B cell (primary cell): ENCODE results near the gene LIMS3. TPM values are rescaled to one million over a fixed set of nuclear protein-coding genes. Genes with fewer than 3 reads are reported as not detected.
"Not testable (repeated sequence)": the region's sequence is repeated elsewhere in the genome, so short reads cannot be mapped to it uniquely, and the experiment has no call there.

Experiments used
- ATAC-seq: fragments of 200-7000 bp; cut with Tn5 transposase; one replicate; pipeline ENCODE4 v1.10.0; 2021; ENCODE audit warnings: low read depth, mild to moderate bottlenecking, moderate number of reproducible peaks, moderate library complexity
- CTCF ChIA-PET: fragments of 350-600 bp; sonication (Branson Sonifier 250); formaldehyde crosslinking; loops from one replicate; lab custom pipeline; 2021; ENCODE audit warnings: antibody characterized with exemption, inconsistent platforms; lab: Charles Lee
- POLR2A ChIA-PET: fragments of 350-600 bp; sonication (Branson Sonifier 250); formaldehyde crosslinking; loops from one replicate; lab custom pipeline; 2021; ENCODE audit warnings: antibody characterized with exemption; lab: Charles Lee
- DNase-seq: peaks from one replicate; pipeline ENCODE4 v3.0.0; 2013
- H2AFZ ChIP-seq: 2 replicates; pipeline ENCODE4 v1.6.1; 2012; ENCODE audit warnings: mild to moderate bottlenecking, low read depth, low read length; ENCODE audit not compliant: insufficient read depth, poor library complexity, severe bottlenecking
- H3K27ac ChIP-seq, 2 donors: 1 replicate in 1 of 2; 2 replicates in 1 of 2; pipeline ENCODE4 v1.5.1; 2012 to 2013; ENCODE audit warnings: low read length in 2 of 2, mild to moderate bottlenecking in 2 of 2, moderate library complexity in 1 of 2
- H3K27me3 ChIP-seq, 4 experiments: fragments of 200-600 bp in 1 of 4; sonication (generic) in 1 of 4; replicated peaks in 1 of 4; 1 replicate in 2 of 4; 2 replicates in 2 of 4; pipeline versions ENCODE4 v1.6.1 to v1.7.0; 2013 to 2016; ENCODE audit warnings: low read length in 3 of 4, mild to moderate bottlenecking in 2 of 4, mixed read lengths in 1 of 4, moderate library complexity in 1 of 4; ENCODE audit not compliant: insufficient read depth in 4 of 4, control insufficient read depth in 3 of 4; ENCODE audit errors: control extremely low read depth in 1 of 4
- H3K36me3 ChIP-seq, 2 experiments: replicated peaks in 1 of 2; 1 replicate in 1 of 2; 2 replicates in 1 of 2; pipeline versions ENCODE4 v1.6.1 to v1.7.1; 2013; ENCODE audit warnings: low read length in 1 of 2; ENCODE audit not compliant: insufficient read depth in 2 of 2, control insufficient read depth in 1 of 2; ENCODE audit errors: control extremely low read depth in 1 of 2, extremely low read depth in 1 of 2
- H3K4me1 ChIP-seq, 2 donors: fragments of 200-600 bp in 1 of 2; sonication (generic) in 1 of 2; 1 replicate in 1 of 2; 2 replicates in 1 of 2; pipeline versions ENCODE4 v1.5.1 to v1.6.1; 2013 to 2017; ENCODE audit warnings: low read length in 2 of 2; ENCODE audit not compliant: control insufficient read depth in 2 of 2, insufficient read depth in 2 of 2
- H3K4me2 ChIP-seq: replicated peaks from 2 replicates; pipeline ENCODE3; 2012; ENCODE audit warnings: mild to moderate bottlenecking, low read depth, low read length; ENCODE audit not compliant: poor library complexity, severe bottlenecking
- H3K4me3 ChIP-seq, 5 experiments: fragments of 200-600 bp in 1 of 5; sonication (generic) in 1 of 5; 1 replicate in 3 of 5; 2 replicates in 2 of 5; pipeline versions ENCODE4 v1.5.1 to v1.7.0; 2011 to 2016; ENCODE audit warnings: low read length in 4 of 5, mild to moderate bottlenecking in 4 of 5, low read depth in 2 of 5, control low read depth in 1 of 5, moderate library complexity in 1 of 5; ENCODE audit not compliant: insufficient read depth in 1 of 5; ENCODE audit errors: control extremely low read depth in 1 of 5, extremely low read depth in 1 of 5
- H3K79me2 ChIP-seq: fragments of 200-600 bp; sonication (generic); one replicate; pipeline ENCODE4 v1.6.0; 2016; ENCODE audit warnings: low read length; ENCODE audit not compliant: control insufficient read depth, insufficient read depth
- H3K9ac ChIP-seq: fragments of 200-600 bp; sonication (generic); 2 replicates; pipeline ENCODE4 v1.6.1; 2017; ENCODE audit warnings: mild to moderate bottlenecking, low read length, moderate library complexity
- H3K9me3 ChIP-seq, 3 donors: one replicate each; pipeline versions ENCODE4 v1.6.1 to v1.7.1; 2013; ENCODE audit warnings: low read length in 2 of 3; ENCODE audit not compliant: control insufficient read depth in 2 of 3, insufficient read depth in 1 of 3; ENCODE audit errors: control extremely low read depth in 1 of 3
- H4K20me1 ChIP-seq: 2 replicates; pipeline ENCODE4 v1.6.0; 2012; ENCODE audit warnings: mild to moderate bottlenecking, low read length; ENCODE audit not compliant: insufficient read depth, control insufficient read depth, poor library complexity, severe bottlenecking
- H3K27ac Mint-ChIP-seq: one replicate; pipeline ENCODE4 v1.8.0; 2021; ENCODE audit warnings: mixed read lengths
- H3K27me3 Mint-ChIP-seq: one replicate; pipeline ENCODE4 v1.8.0; 2021; ENCODE audit warnings: mixed read lengths
- H3K4me1 Mint-ChIP-seq: one replicate; pipeline ENCODE4 v1.8.0; 2021; ENCODE audit warnings: mixed read lengths
- H3K4me3 Mint-ChIP-seq: one replicate; pipeline ENCODE4 v1.8.0; 2021; ENCODE audit warnings: mixed read lengths
- H3K9me3 Mint-ChIP-seq: one replicate; pipeline ENCODE4 v1.8.0; 2022; ENCODE audit warnings: mixed read lengths; ENCODE audit not compliant: insufficient read depth
- whole genome bisulfite sequencing: methylation state at CpG from one replicate; pipeline ENCODE4 v1.1.5; 2013; ENCODE audit warnings: missing lambda C conversion rate; ENCODE audit not compliant: insufficient coverage; 5-methylcytosine and 5-hydroxymethylcytosine counted together
- intact Hi-C: fragments of 100-400 bp; cut with micrococcal nuclease; formaldehyde crosslinking; loops from one replicate; pipeline ENCODE4 v1.10.0; 2022
- polyA plus RNA-seq: library from polyadenylated mRNA; depleted of rRNA; stranded (reverse); fragments of >200 nt; gene quantifications from 2 replicates; pipeline ENCODE4 v1.2.3, GENCODE V29; 2012
- total RNA-seq, 2 donors: library from RNA; stranded (reverse); fragments of 120-200 nt in 1 of 2; gene quantifications; 1 replicate in 1 of 2; 2 replicates in 1 of 2; pipeline versions ENCODE4 v1.2.3 to v1.2.4, GENCODE V29; 2013 to 2022

LIMS3 gene
- total and polyA plus RNA-seq, 2 donors (not counting 1 experiment from before 2014, with no cell fraction given), result 0.27 to 0.81 TPM

- H3K27me3 ChIP-seq, H3K4me3 ChIP-seq, H3K27ac ChIP-seq, DNase-seq, POLR2A ChIA-PET, H3K4me3 Mint-ChIP-seq, CTCF ChIA-PET, intact Hi-C loops, H3K4me1 Mint-ChIP-seq, H3K36me3 ChIP-seq, H3K27ac Mint-ChIP-seq, H3K79me2 ChIP-seq, H3K9me3 Mint-ChIP-seq, H3K9ac ChIP-seq, H3K9me3 ChIP-seq, H3K4me1 ChIP-seq, H3K27me3 Mint-ChIP-seq, H2AFZ ChIP-seq, H3K4me2 ChIP-seq, H4K20me1 ChIP-seq: not testable (repeated sequence)
- WGBS, result no CpG with 5 or more reads among the region's 14 CpGs
- ATAC-seq, result peak; percentile 72
Observed at GRCh38 chr2:109969864-109970263, 71.4 kb downstream of the LIMS3 start.

GRCh38 chr2:109971710-109972109, 73.2 kb downstream of the LIMS3 start:
- intact Hi-C loops, H4K20me1 ChIP-seq, H3K27me3 Mint-ChIP-seq, H3K4me3 ChIP-seq, H3K9me3 ChIP-seq, H3K4me1 ChIP-seq, H3K79me2 ChIP-seq, H3K4me1 Mint-ChIP-seq, H3K27me3 ChIP-seq, H3K27ac ChIP-seq, DNase-seq, H3K9me3 Mint-ChIP-seq, H3K4me3 Mint-ChIP-seq, H3K36me3 ChIP-seq, CTCF ChIA-PET, H3K4me2 ChIP-seq, H3K27ac Mint-ChIP-seq, ATAC-seq, H2AFZ ChIP-seq, H3K9ac ChIP-seq, POLR2A ChIA-PET: not testable (repeated sequence)
- no CpG with 5 or more reads among the region's 10 CpGs for WGBS

Other genes starting within 250 kb of the LIMS3 start
- 61.1 and 86.8 TPM in 2 replicates for gene RGPD5, start 104.4 kb upstream of the LIMS3 start, total RNA-seq
- gene RGPD5, start 104.4 kb upstream of the LIMS3 start, polyA plus RNA-seq, result 12.2 and 28.6 TPM in 2 replicates
- not detected in 2 replicates for gene MALL, start 217.1 kb downstream of the LIMS3 start, total RNA-seq
- gene MALL, start 217.1 kb downstream of the LIMS3 start, polyA plus RNA-seq, result not detected in 2 replicates